Smooth muscle cell (in vitro differentiated cells): ENCODE data around the gene TMEM140. TPM values are rescaled to one million over a fixed set of nuclear protein-coding genes. Genes with fewer than 3 reads are reported as not detected.

Source experiments
- DNase-seq: peaks from one replicate; lab custom pipeline; 2025; ENCODE audit not compliant: unreplicated experiment; lab: John Stamatoyannopoulos, UW
- H2AFZ ChIP-seq: fragments of 200-600 bp; sonication (generic); 2 replicates; pipeline ENCODE4 v1.6.0; 2016; ENCODE audit warnings: antibody characterized with exemption, low read depth, mild to moderate bottlenecking
- H3F3A ChIP-seq: fragments of 200-600 bp; sonication (generic); 2 replicates; pipeline ENCODE4 v1.6.0; 2017; ENCODE audit warnings: antibody characterized with exemption, low read depth
- H3K27ac ChIP-seq: fragments of 200-600 bp; sonication (generic); 2 replicates; pipeline ENCODE4 v1.5.1; 2016; ENCODE audit warnings: low read depth, mild to moderate bottlenecking
- H3K27me3 ChIP-seq: fragments of 200-600 bp; sonication (generic); 2 replicates; pipeline ENCODE4 v1.6.1; 2016; ENCODE audit warnings: low read depth, mild to moderate bottlenecking
- H3K36me3 ChIP-seq: fragments of 200-600 bp; sonication (generic); 2 replicates; pipeline ENCODE4 v1.5.1; 2016; ENCODE audit warnings: low read depth
- H3K4me1 ChIP-seq: fragments of 200-600 bp; sonication (generic); 2 replicates; pipeline ENCODE4 v1.5.1; 2016; ENCODE audit warnings: low read depth
- H3K4me2 ChIP-seq: fragments of 200-600 bp; sonication (generic); 2 replicates; pipeline ENCODE4 v1.6.0; 2016; ENCODE audit warnings: mild to moderate bottlenecking
- H3K4me3 ChIP-seq: fragments of 200-600 bp; sonication (generic); 2 replicates; pipeline ENCODE4 v1.5.1; 2016; ENCODE audit warnings: mild to moderate bottlenecking
- H3K79me2 ChIP-seq: fragments of 200-600 bp; sonication (generic); 2 replicates; pipeline ENCODE4 v1.6.0; 2016; ENCODE audit warnings: low read depth, mild to moderate bottlenecking
- H3K9ac ChIP-seq: fragments of 200-600 bp; sonication (generic); 2 replicates; pipeline ENCODE4 v1.6.0; 2016; ENCODE audit warnings: low read depth
- H3K9me3 ChIP-seq: fragments of 200-600 bp; sonication (generic); replicated peaks from 2 replicates; pipeline ENCODE4 v1.5.1; 2016; ENCODE audit warnings: low read depth
- H4K20me1 ChIP-seq: fragments of 200-600 bp; sonication (generic); 2 replicates; pipeline ENCODE4 v1.6.0; 2016; ENCODE audit warnings: low read depth
- WGBS: methylation state at CpG from one replicate; pipeline ENCODE4 v1.1.7; 2016; ENCODE audit warnings: low lambda C conversion rate; 5-methylcytosine and 5-hydroxymethylcytosine counted together
- polyA plus RNA-seq: library from polyadenylated mRNA; unstranded; fragments of >200 nt; fragmentation: Nextera tagmentation; extraction: Ambion mirVana; gene quantifications from 2 replicates; pipeline ENCODE4 v1.2.1, GENCODE V29; 2016
- total RNA-seq: library from RNA; depleted of rRNA; stranded (reverse); fragments of >200 nt; gene quantifications from 2 replicates; pipeline ENCODE4 v1.2.3, GENCODE V29; 2014
- TF ChIP-seq, protein P1 (sequence below): fragments of 200-600 bp; sonication (generic); IDR thresholded peaks from 2 replicates; pipeline ENCODE4 v1.5.1; 2017; ENCODE audit warnings: borderline replicate concordance, mild to moderate bottlenecking, antibody characterized with exemption; ENCODE audit not compliant: insufficient read depth, poor library complexity, severe bottlenecking

Gene TMEM140
- total and polyA plus RNA-seq, 2 experiments from 2014 or later = 5.6 TPM; not detected in 1

DNA sequence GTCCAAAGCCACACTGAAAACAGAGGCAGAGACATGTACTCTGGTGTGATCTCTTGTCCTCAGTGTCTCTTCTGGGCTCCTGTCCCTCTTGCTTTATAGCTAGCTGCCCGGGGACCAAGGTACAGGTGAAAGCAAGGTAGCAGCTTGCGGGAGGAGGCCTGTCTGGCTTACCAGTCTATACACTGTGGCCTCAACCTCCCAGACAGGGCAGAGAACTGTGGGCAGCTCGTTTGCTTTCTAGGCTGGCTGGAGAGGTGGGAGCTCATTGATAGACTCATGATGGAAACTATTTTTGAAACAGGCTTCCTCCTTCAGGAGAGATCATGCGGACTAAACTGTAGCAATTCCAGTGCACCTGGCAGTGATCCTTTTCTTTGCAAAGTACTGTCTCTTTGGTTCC, 18.0 kb downstream of the TMEM140 start:
- no peak overlapping the region for H3K4me2 ChIP-seq
- H3K27me3 ChIP-seq = no peaks in the 10 kb centered on the region
- no peak for DNase-seq
- no peak overlapping the region for H2AFZ ChIP-seq
- peaks cover 8% of the 10 kb centered on the region for H3F3A ChIP-seq
- H4K20me1 ChIP-seq = peaks cover 6% of the 10 kb centered on the region
- TF ChIP-seq, protein P1, sequence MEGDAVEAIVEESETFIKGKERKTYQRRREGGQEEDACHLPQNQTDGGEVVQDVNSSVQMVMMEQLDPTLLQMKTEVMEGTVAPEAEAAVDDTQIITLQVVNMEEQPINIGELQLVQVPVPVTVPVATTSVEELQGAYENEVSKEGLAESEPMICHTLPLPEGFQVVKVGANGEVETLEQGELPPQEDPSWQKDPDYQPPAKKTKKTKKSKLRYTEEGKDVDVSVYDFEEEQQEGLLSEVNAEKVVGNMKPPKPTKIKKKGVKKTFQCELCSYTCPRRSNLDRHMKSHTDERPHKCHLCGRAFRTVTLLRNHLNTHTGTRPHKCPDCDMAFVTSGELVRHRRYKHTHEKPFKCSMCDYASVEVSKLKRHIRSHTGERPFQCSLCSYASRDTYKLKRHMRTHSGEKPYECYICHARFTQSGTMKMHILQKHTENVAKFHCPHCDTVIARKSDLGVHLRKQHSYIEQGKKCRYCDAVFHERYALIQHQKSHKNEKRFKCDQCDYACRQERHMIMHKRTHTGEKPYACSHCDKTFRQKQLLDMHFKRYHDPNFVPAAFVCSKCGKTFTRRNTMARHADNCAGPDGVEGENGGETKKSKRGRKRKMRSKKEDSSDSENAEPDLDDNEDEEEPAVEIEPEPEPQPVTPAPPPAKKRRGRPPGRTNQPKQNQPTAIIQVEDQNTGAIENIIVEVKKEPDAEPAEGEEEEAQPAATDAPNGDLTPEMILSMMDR = no peak
- no peak overlapping the region for H3K4me3 ChIP-seq
- H3K9me3 ChIP-seq = no peaks in the 10 kb centered on the region
- H3K9ac ChIP-seq = no peak overlapping the region
- peaks cover 18% of the 10 kb centered on the region for H3K79me2 ChIP-seq
- H3K27ac ChIP-seq = no peak overlapping the region
- 96% methylated on average over 4 of the region's 4 CpGs for WGBS
- H3K36me3 ChIP-seq = no peaks in the 10 kb centered on the region
- peaks cover 14% of the 10 kb centered on the region for H3K4me1 ChIP-seq

DNA sequence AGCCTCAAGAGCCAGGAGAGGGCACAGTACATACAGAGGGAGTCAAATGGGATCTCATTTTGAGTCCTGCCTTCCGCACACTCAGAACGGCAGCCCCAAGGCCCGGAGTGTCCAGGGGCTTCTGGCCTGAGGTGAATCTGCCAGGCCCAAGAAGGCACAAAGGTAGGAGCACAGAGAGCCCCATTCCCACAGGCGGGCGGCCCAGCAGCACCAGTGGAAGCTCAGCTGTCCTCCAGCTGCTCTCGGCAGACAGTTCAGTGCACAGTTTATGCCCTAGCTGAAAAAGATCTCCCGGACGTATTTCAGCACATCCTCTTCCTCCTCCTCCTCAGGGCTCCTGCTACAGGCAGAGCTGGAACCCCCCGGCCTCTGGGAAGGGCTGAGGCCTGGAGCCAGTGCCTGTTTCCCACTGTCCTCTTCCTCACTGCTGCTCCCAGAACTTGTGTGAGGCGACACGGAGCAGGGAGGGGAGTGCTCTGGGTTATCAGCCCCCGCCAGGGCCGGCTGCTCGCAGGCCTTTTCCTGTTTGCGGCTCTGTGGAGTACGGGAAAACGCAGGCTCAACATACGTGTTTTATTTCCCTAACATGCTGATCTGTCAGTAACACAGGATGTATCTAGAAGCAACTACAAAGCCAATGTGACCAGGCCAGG, 18.6 kb downstream of the TMEM140 start:
- Histone ChIP-seq H3K36me3 (no peaks in the 10 kb centered on the region), H3K4me2 (no peak overlapping the region), H3K27me3 (no peaks in the 10 kb centered on the region), H2AFZ (no peak overlapping the region), H3K9ac (no peak overlapping the region), H3K9me3 (no peaks in the 10 kb centered on the region), H3K4me3 (no peak overlapping the region), H3F3A (peaks cover 3% of the 10 kb centered on the region), H3K79me2 (peaks cover 18% of the 10 kb centered on the region), H4K20me1 (peaks cover 6% of the 10 kb centered on the region), H3K27ac (no peak overlapping the region), H3K4me1 (peaks cover 14% of the 10 kb centered on the region)
- no peak for DNase-seq
- TF ChIP-seq, protein P1 = no peak
- 97% methylated on average over 18 of the region's 18 CpGs for WGBS

DNA sequence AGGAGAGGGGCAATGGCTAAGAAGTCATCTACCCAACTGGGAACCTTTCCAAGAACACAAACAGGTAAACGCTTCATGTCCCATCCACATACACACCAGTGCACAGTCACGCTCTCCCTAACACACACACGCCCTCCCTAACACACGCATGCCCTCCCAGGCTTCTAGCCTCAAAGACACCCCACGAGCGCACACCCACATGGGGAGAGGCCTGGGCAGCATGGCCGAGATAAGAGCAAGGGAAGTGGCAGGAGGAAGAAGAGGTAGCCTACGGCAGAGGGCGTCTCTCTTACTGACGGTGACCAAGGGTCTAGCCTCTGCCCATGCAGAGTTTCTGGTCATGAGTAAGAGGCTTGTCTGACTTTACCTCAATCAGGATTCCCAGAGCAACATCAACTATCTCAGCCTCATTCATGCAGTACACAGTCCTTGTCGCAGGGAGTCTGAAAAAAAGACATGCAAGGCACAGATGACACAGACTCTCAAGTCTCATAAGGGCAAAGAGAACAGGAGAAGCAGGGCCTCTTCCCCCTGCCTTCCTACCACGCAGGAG, 19.6 kb downstream of the TMEM140 start:
- 92% methylated on average over 12 of the region's 12 CpGs for WGBS
- no peak for DNase-seq
- H3K27ac ChIP-seq = no peak overlapping the region
- H3K4me3 ChIP-seq = no peak overlapping the region
- no peaks in the 10 kb centered on the region for H3K27me3 ChIP-seq
- peaks cover 14% of the 10 kb centered on the region for H3K4me1 ChIP-seq
- no peak overlapping the region for H2AFZ ChIP-seq
- peaks cover 18% of the 10 kb centered on the region for H3K79me2 ChIP-seq
- TF ChIP-seq, protein P1 = no peak
- no peaks in the 10 kb centered on the region for H3K36me3 ChIP-seq
- peaks cover 6% of the 10 kb centered on the region for H4K20me1 ChIP-seq
- H3K9ac ChIP-seq = no peak overlapping the region
- H3F3A ChIP-seq = peaks cover 3% of the 10 kb centered on the region
- H3K9me3 ChIP-seq = no peaks in the 10 kb centered on the region
- no peak overlapping the region for H3K4me2 ChIP-seq

DNA sequence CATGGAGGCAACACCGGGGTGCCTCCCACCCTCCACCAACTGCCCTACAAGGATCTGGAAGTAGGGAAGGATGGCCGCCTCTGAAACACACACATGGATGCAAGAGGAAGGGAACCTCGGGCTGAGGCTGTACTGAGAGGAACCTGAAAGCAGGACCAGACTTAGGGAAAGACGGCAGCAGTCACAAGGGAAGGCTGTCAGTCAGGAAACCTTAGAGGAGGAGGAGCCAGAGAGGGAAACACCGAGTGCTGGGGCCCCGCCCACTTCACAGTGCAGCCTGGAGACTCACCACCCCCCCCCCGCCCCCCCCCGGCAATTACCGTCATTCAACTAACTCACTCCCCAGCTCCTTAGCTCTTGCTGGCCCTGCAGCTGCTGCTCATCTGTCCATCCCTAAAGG, 20.1 kb downstream of the TMEM140 start:
- Histone ChIP-seq H3K36me3 (no peaks in the 10 kb centered on the region), H3K9ac (no peak overlapping the region), H2AFZ (no peak overlapping the region), H3K4me1 (peaks cover 14% of the 10 kb centered on the region), H3K27ac (no peak overlapping the region), H3K79me2 (peaks cover 18% of the 10 kb centered on the region), H3K4me3 (no peak overlapping the region), H3K27me3 (no peaks in the 10 kb centered on the region), H4K20me1 (peaks cover 6% of the 10 kb centered on the region), H3K9me3 (no peaks in the 10 kb centered on the region), H3K4me2 (no peak overlapping the region), H3F3A (peaks cover 3% of the 10 kb centered on the region)
- TF ChIP-seq, protein P1 = no peak
- DNase-seq = no peak
- WGBS = 93% methylated on average over 4 of the region's 9 CpGs
